Measurements from ENCODE around the gene RPL37A. TPM values are rescaled to one million over a fixed set of nuclear protein-coding genes. Genes with fewer than 3 reads are reported as not detected.

The RPL37A gene
- total RNA-seq, 4 donors from 2014 or later, result 1,246 to 1,858 (median 1,428) TPM

GRCh38 chr2:216486708-216487107 is 11.9 kb upstream of the RPL37A start:
- H3K27ac ChIP-seq, result peak overlapping the region in 1 of 4 donors; percentile 24
- WGBS, 2 donors, result 49 to 69% methylated on average over 3 to 4 of the region's 4 CpGs
- DNase-seq, result no peak
- H3K9me3 ChIP-seq, result no peaks in the 10 kb centered on the region
- peaks cover 0 to 19% (median 0%) of the 10 kb centered on the region in 3 donors for H3K36me3 ChIP-seq
- TF ChIP-seq CTCF (IDR thresholded peaks at IDR 0.05), result no peak
- TF ChIP-seq POLR2A (IDR thresholded peaks at IDR 0.05), result no peak
- no peaks in the 10 kb centered on the region for H3K27me3 ChIP-seq
- peaks cover 5 to 26% (median 8%) of the 10 kb centered on the region in 3 donors for H3K4me1 ChIP-seq
- H3K4me3 ChIP-seq, result no peak overlapping the region
- intact Hi-C loops (cut with DNase I), result no loop called here

GRCh38 chr2:216490061-216490460 is 8.6 kb upstream of the RPL37A start:
- intact Hi-C loops (cut with DNase I), result no loop called here
- peak overlapping the region in 3 of 4 donors; percentile 30 to 44 (median 43) for H3K27ac ChIP-seq

GRCh38 chr2:216491793-216492596 is 6.6 kb upstream of the RPL37A start:
- TF ChIP-seq POLR2A (IDR thresholded peaks at IDR 0.05) (no peak), CTCF (IDR thresholded peaks at IDR 0.05) (no peak)
- DNase-seq, result no peak
- no peaks in the 10 kb centered on the region for H3K36me3 ChIP-seq
- no peaks in the 10 kb centered on the region for H3K9me3 ChIP-seq
- H3K27ac ChIP-seq, result no peak overlapping the region
- 67 to 84% methylated on average over 9 of the region's 9 CpGs for WGBS, 2 donors
- intact Hi-C loops (cut with DNase I), result no loop called here
- H3K4me3 ChIP-seq, result no peak overlapping the region
- H3K4me1 ChIP-seq, result peaks cover 5 to 41% (median 8%) of the 10 kb centered on the region in 3 donors
- no peaks in the 10 kb centered on the region for H3K27me3 ChIP-seq

More at GRCh38 chr2:216490061-216490460, 8.6 kb upstream of the RPL37A start:
- Histone ChIP-seq H3K27me3 (no peaks in the 10 kb centered on the region), H3K36me3 (no peaks in the 10 kb centered on the region), H3K4me3 (no peak overlapping the region), H3K9me3 (no peaks in the 10 kb centered on the region), H3K4me1 (peaks cover 5 to 38% (median 8%) of the 10 kb centered on the region in 3 donors)
- 57 to 75% methylated on average over 1 of the region's 1 CpG for WGBS, 2 donors
- DNase-seq, result no peak
- TF ChIP-seq POLR2A (IDR thresholded peaks at IDR 0.05) (no peak), CTCF (IDR thresholded peaks at IDR 0.05) (no peak)

- no peak overlapping the region for H3K27ac ChIP-seq
- no peaks in the 10 kb centered on the region for H3K9me3 ChIP-seq
- no peaks in the 10 kb centered on the region for H3K36me3 ChIP-seq
- H3K4me1 ChIP-seq, result peaks cover 8 to 47% (median 11%) of the 10 kb centered on the region in 3 donors
- WGBS, 2 donors, result 57 to 58% methylated on average over 5 to 6 of the region's 6 CpGs
- TF ChIP-seq POLR2A (IDR thresholded peaks at IDR 0.05) (no peak), CTCF (IDR thresholded peaks at IDR 0.05) (no peak)
- intact Hi-C loops (cut with DNase I), result no loop called here
- H3K27me3 ChIP-seq, result no peaks in the 10 kb centered on the region
- no peak overlapping the region for H3K4me3 ChIP-seq
- no peak for DNase-seq
Observed at GRCh38 chr2:216492597-216493333, 5.9 kb upstream of the RPL37A start.

GRCh38 chr2:216493334-216493685 is 5.3 kb upstream of the RPL37A start:
- no peak overlapping the region for H3K4me3 ChIP-seq
- WGBS, 2 donors, result 78 to 100% methylated on average over 1 of the region's 1 CpG
- no peaks in the 10 kb centered on the region for H3K27me3 ChIP-seq
- intact Hi-C loops (cut with DNase I), result no loop called here
- H3K9me3 ChIP-seq, result no peaks in the 10 kb centered on the region
- no peak for TF ChIP-seq CTCF (IDR thresholded peaks at IDR 0.05)
- TF ChIP-seq POLR2A (IDR thresholded peaks at IDR 0.05), result no peak
- peaks cover 13 to 53% (median 16%) of the 10 kb centered on the region in 3 donors for H3K4me1 ChIP-seq
- H3K36me3 ChIP-seq, result no peaks in the 10 kb centered on the region
- no peak for DNase-seq
- no peak overlapping the region for H3K27ac ChIP-seq

Measured in esophagus squamous epithelium (tissue), 5 donors.